HL-60 (cell line): Measurements from ENCODE around the gene H2BW1.
"Not testable (repeated sequence)": the region's sequence is repeated elsewhere in the genome, so short reads cannot be mapped to it uniquely, and the experiment has no call there.

Source experiments
- DNase-seq, 2 experiments: peaks; one replicate each; pipeline ENCODE4 v3.0.0-alpha.2; 2010 to 2020; ENCODE audit warnings: low read depth in 1 of 2, low spot score in 1 of 2
- H3K27ac ChIP-seq: fragments of 250-450 bp; sonication (Bioruptor Pico); replicated peaks from 2 replicates; pipeline ENCODE4 v1.5.1; 2020; ENCODE audit warnings: mild to moderate bottlenecking, moderate library complexity
- H3K27me3 ChIP-seq: fragments of 250-450 bp; sonication (Bioruptor Pico); 2 replicates; pipeline ENCODE4 v1.5.1; 2021; ENCODE audit warnings: mild to moderate bottlenecking, moderate library complexity; ENCODE audit not compliant: insufficient read depth, poor library complexity, severe bottlenecking
- H3K4me3 ChIP-seq: replicated peaks from 2 replicates; pipeline ENCODE4 v1.5.1; 2011; ENCODE audit warnings: mild to moderate bottlenecking, control low read depth, low read length; ENCODE audit not compliant: insufficient read depth
- GABPA ChIP-seq: IDR thresholded peaks from 2 replicates; pipeline ENCODE4 v1.6.1; 2012; ENCODE audit warnings: low read depth
- POLR2AphosphoS5 ChIP-seq: IDR thresholded peaks from 2 replicates; pipeline ENCODE4 v1.6.1; 2012; ENCODE audit warnings: low read depth
- SPI1 ChIP-seq: IDR thresholded peaks from 2 replicates; pipeline ENCODE4 v1.6.1; 2012; ENCODE audit warnings: low read depth, mild to moderate bottlenecking, borderline replicate concordance
- TF ChIP-seq, protein P1 (sequence below): IDR thresholded peaks from one replicate; pipeline ENCODE4 v1.5.1; 2011; ENCODE audit warnings: low read length, control low read depth, inconsistent platforms; ENCODE audit not compliant: insufficient read depth
- TF ChIP-seq, protein P2 (sequence below): IDR thresholded peaks from 2 replicates; pipeline ENCODE4 v1.6.1; 2012; ENCODE audit warnings: low read depth; ENCODE audit not compliant: insufficient replicate concordance

Gene H2BW1

DNA sequence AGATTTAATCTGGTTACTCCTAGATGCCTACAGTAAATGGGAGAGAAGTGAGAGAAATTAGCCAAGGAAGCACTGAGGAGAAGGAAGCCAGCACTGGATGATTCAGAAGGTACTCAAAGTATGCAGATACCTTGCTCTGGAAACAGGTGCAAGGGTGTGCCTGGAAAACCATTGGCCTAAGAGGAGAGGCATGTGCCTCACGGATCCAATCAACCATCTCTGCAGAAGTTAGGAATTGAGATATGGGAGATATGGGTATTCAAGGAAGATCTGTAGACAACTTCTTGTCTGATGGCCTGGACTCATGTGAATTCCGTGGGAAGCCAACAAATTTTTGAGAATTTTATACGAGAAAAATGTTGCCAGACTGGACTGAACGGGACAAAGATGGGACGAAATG is 4.7 kb downstream of the H2BW1 start:
- H3K27me3 ChIP-seq = no peaks in the 10 kb centered on the region
- no peak overlapping the region for H3K4me3 ChIP-seq
- TF ChIP-seq GABPA = no peak
- TF ChIP-seq, protein P1, sequence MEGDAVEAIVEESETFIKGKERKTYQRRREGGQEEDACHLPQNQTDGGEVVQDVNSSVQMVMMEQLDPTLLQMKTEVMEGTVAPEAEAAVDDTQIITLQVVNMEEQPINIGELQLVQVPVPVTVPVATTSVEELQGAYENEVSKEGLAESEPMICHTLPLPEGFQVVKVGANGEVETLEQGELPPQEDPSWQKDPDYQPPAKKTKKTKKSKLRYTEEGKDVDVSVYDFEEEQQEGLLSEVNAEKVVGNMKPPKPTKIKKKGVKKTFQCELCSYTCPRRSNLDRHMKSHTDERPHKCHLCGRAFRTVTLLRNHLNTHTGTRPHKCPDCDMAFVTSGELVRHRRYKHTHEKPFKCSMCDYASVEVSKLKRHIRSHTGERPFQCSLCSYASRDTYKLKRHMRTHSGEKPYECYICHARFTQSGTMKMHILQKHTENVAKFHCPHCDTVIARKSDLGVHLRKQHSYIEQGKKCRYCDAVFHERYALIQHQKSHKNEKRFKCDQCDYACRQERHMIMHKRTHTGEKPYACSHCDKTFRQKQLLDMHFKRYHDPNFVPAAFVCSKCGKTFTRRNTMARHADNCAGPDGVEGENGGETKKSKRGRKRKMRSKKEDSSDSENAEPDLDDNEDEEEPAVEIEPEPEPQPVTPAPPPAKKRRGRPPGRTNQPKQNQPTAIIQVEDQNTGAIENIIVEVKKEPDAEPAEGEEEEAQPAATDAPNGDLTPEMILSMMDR = no peak
- TF ChIP-seq SPI1 = no peak
- TF ChIP-seq, protein P2, sequence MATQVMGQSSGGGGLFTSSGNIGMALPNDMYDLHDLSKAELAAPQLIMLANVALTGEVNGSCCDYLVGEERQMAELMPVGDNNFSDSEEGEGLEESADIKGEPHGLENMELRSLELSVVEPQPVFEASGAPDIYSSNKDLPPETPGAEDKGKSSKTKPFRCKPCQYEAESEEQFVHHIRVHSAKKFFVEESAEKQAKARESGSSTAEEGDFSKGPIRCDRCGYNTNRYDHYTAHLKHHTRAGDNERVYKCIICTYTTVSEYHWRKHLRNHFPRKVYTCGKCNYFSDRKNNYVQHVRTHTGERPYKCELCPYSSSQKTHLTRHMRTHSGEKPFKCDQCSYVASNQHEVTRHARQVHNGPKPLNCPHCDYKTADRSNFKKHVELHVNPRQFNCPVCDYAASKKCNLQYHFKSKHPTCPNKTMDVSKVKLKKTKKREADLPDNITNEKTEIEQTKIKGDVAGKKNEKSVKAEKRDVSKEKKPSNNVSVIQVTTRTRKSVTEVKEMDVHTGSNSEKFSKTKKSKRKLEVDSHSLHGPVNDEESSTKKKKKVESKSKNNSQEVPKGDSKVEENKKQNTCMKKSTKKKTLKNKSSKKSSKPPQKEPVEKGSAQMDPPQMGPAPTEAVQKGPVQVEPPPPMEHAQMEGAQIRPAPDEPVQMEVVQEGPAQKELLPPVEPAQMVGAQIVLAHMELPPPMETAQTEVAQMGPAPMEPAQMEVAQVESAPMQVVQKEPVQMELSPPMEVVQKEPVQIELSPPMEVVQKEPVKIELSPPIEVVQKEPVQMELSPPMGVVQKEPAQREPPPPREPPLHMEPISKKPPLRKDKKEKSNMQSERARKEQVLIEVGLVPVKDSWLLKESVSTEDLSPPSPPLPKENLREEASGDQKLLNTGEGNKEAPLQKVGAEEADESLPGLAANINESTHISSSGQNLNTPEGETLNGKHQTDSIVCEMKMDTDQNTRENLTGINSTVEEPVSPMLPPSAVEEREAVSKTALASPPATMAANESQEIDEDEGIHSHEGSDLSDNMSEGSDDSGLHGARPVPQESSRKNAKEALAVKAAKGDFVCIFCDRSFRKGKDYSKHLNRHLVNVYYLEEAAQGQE = no peak
- TF ChIP-seq POLR2AphosphoS5 = no peak
- no peak overlapping the region for H3K27ac ChIP-seq
- no peak for DNase-seq

DNA sequence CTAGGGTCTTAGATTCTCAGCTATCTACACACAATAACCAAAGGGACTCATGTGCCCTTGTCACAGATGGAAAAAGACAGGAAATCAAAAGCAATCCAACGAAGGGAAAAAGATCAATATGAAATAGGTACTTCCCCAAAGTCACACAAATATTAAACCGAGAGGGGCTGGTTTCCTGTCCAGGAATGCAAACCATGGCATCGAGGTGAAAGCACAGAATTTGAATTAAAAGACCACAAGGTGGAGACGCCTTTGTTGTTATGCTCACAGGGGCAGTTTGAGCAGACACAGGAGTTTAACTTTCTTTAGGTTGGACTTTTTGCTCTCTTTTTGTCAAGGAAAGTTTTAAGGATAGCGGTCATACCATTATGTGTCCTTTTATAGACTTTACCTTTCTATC is 14.3 kb downstream of the H2BW1 start:
- H3K27me3 ChIP-seq = no peaks in the 10 kb centered on the region
- DNase-seq = no peak
- no peak overlapping the region for H3K27ac ChIP-seq
- no peak overlapping the region for H3K4me3 ChIP-seq
- no peak for TF ChIP-seq POLR2AphosphoS5
- TF ChIP-seq, protein P1 = no peak
- no peak for TF ChIP-seq GABPA
- TF ChIP-seq, protein P2 = no peak
- no peak for TF ChIP-seq SPI1

GRCh38 chrX:103983508-103983907 is 30.0 kb downstream of the H2BW1 start:
- H3K27ac ChIP-seq, H3K4me3 ChIP-seq, H3K27me3 ChIP-seq, DNase-seq: not testable (repeated sequence)

GRCh38 chrX:103962411-103963278 is 50.9 kb downstream of the H2BW1 start, which contains the start of gene TMSB15B:
TMSB15B (plus strand) TSS chrX:103962627.
- H3K4me3 ChIP-seq, H3K27ac ChIP-seq, H3K27me3 ChIP-seq, DNase-seq: not testable (repeated sequence)
